Subcutaneous abdominal adipose tissue (tissue), 5 donors: ENCODE data around the gene SPEF2.
"Not testable (repeated sequence)": the region's sequence is repeated elsewhere in the genome, so short reads cannot be mapped to it uniquely, and the experiment has no call there.

Source experiments
- H3K27ac ChIP-seq: one replicate; pipeline ENCODE4 v1.7.0; 2013; ENCODE audit warnings: low read depth, mild to moderate bottlenecking, inconsistent platforms, low read length, moderate library complexity
- H3K27me3 ChIP-seq, 5 donors: one replicate each; pipeline ENCODE4 v1.7.0; 2013; ENCODE audit warnings: low read length in 5 of 5, inconsistent platforms in 1 of 5; ENCODE audit not compliant: control insufficient read depth in 5 of 5, insufficient read depth in 4 of 5
- H3K36me3 ChIP-seq, 5 donors: one replicate each; pipeline ENCODE4 v1.7.0; 2013; ENCODE audit warnings: low read length in 5 of 5; ENCODE audit not compliant: control insufficient read depth in 5 of 5, insufficient read depth in 5 of 5
- H3K4me1 ChIP-seq, 5 donors: one replicate each; pipeline ENCODE4 v1.7.0; 2013; ENCODE audit warnings: low read length in 5 of 5, mild to moderate bottlenecking in 3 of 5, moderate library complexity in 1 of 5; ENCODE audit not compliant: control insufficient read depth in 5 of 5, insufficient read depth in 5 of 5
- H3K4me3 ChIP-seq, 5 donors: one replicate each; pipeline ENCODE4 v1.7.0; 2013; ENCODE audit warnings: low read length in 5 of 5, low read depth in 1 of 5
- H3K9ac ChIP-seq, 5 donors: one replicate each; pipeline ENCODE4 v1.7.0; 2013; ENCODE audit warnings: low read length in 5 of 5, mild to moderate bottlenecking in 4 of 5, moderate library complexity in 3 of 5
- H3K9me3 ChIP-seq, 5 donors: one replicate each; pipeline ENCODE4 v1.7.0; 2013; ENCODE audit warnings: low read length in 5 of 5; ENCODE audit not compliant: control insufficient read depth in 5 of 5
- donor health status: healthy.
- donor health status: healthy.
- donor health status: healthy.
- donor health status: healthy.
- donor health status: healthy.

Gene SPEF2

GRCh38 chr5:35842856-35843255, 225.2 kb downstream of the SPEF2 start:
- Histone ChIP-seq H3K9ac (no peak overlapping the region), H3K4me3 (no peak overlapping the region), H3K4me1 (no peaks in the 10 kb centered on the region), H3K36me3 (no peaks in the 10 kb centered on the region), H3K27ac (no peak overlapping the region), H3K9me3 (peaks cover 0 to 13% (median 0%) of the 10 kb centered on the region in 5 donors), H3K27me3 (no peaks in the 10 kb centered on the region)

DNA sequence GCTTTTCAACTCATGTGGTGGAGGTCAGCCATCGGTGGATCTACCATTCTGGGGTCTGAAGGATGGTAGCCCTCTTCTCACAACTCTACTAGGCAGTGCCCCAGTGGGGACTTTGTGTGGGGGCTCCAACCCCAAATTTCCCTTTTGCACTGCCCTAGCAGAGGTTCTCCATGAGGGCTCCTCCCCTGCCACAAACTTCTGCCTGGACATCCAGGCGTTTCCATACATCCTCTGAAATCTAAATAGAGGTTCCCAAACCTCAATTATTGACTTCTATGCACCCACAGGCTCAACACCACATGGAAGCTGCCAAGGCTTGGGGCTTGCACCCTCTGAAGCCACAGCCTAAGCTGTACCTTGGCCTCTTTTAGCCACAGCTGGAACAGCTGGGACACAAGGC, 227.8 kb downstream of the SPEF2 start:
- H3K9ac ChIP-seq, H3K36me3 ChIP-seq, H3K4me1 ChIP-seq, H3K27ac ChIP-seq, H3K27me3 ChIP-seq, H3K4me3 ChIP-seq: not testable (repeated sequence)
- H3K9me3 ChIP-seq = peaks cover 0 to 13% (median 0%) of the 10 kb centered on the region in 5 donors

DNA sequence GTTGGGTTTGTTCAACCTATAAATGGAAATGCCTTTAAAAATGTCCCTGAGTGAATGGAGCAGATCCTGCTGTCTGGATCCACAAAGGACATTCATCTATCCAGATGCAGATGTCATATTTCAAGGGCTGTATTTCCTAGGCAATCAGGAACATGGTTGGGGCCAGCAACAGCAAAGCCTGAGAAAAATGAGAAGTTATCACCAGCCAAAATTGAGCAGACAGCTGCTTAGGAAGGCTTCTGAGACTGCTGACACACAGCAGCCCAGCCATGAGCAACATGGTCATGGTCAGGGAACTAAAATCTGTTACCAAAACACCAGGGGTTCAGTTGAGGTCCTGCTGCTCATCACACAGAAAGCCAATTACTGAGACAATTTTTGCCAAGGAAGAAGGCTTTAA, 229.8 kb downstream of the SPEF2 start:
- Histone ChIP-seq H3K36me3 (no peaks in the 10 kb centered on the region), H3K27me3 (no peaks in the 10 kb centered on the region), H3K9ac (no peak overlapping the region), H3K9me3 (peaks cover 0 to 13% (median 0%) of the 10 kb centered on the region in 5 donors), H3K4me3 (no peak overlapping the region), H3K27ac (no peak overlapping the region), H3K4me1 (peaks cover 0 to 16% (median 7%) of the 10 kb centered on the region in 5 donors)

- no peaks in the 10 kb centered on the region for H3K27me3 ChIP-seq
- H3K9ac ChIP-seq = no peak overlapping the region
- H3K9me3 ChIP-seq = peaks cover 0 to 13% (median 0%) of the 10 kb centered on the region in 5 donors
- H3K4me3 ChIP-seq = no peak overlapping the region
- peaks cover 0 to 16% (median 7%) of the 10 kb centered on the region in 5 donors for H3K4me1 ChIP-seq
- no peaks in the 10 kb centered on the region for H3K36me3 ChIP-seq
- H3K27ac ChIP-seq = no peak overlapping the region
These were observed 230.3 kb downstream of the SPEF2 start for GRCh38 chr5:35847961-35848360.

DNA sequence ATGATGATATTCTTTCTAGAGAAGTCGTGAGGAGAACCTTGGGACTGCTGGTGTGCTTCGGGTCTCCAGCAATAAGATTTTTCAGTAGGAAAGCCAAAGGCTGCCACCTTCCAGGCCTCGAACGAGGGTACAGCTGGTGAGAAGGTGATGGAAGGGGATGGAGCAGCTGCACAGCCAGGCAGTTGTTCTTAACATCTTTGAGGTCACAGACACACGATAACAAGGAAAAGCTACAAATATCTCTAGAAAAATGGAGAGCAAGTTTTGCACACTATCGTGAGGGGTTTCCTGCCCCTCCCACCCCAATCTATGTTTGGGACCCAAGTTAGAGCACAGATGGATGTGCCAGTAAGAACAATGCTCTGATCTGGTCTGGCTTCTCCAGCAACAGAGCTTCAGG, 232.2 kb downstream of the SPEF2 start:
- no peak overlapping the region for H3K27ac ChIP-seq
- no peaks in the 10 kb centered on the region for H3K27me3 ChIP-seq
- no peak overlapping the region for H3K4me3 ChIP-seq
- H3K4me1 ChIP-seq = peaks cover 0 to 20% (median 7%) of the 10 kb centered on the region in 5 donors
- no peaks in the 10 kb centered on the region for H3K36me3 ChIP-seq
- H3K9me3 ChIP-seq = peaks cover 0 to 10% (median 0%) of the 10 kb centered on the region in 5 donors
- H3K9ac ChIP-seq = no peak overlapping the region

GRCh38 chr5:35850967-35851680, 233.5 kb downstream of the SPEF2 start:
- no peaks in the 10 kb centered on the region for H3K27me3 ChIP-seq
- no peak overlapping the region for H3K27ac ChIP-seq
- no peaks in the 10 kb centered on the region for H3K36me3 ChIP-seq
- peak overlapping the region in 4 of 5 donors; percentile 43 to 57 (median 48) for H3K4me3 ChIP-seq
- H3K9me3 ChIP-seq = peaks cover 0 to 2% (median 0%) of the 10 kb centered on the region in 5 donors
- H3K9ac ChIP-seq = peak overlapping the region in 1 of 5 donors; percentile 25
- peaks cover 0 to 20% (median 7%) of the 10 kb centered on the region in 5 donors for H3K4me1 ChIP-seq

DNA sequence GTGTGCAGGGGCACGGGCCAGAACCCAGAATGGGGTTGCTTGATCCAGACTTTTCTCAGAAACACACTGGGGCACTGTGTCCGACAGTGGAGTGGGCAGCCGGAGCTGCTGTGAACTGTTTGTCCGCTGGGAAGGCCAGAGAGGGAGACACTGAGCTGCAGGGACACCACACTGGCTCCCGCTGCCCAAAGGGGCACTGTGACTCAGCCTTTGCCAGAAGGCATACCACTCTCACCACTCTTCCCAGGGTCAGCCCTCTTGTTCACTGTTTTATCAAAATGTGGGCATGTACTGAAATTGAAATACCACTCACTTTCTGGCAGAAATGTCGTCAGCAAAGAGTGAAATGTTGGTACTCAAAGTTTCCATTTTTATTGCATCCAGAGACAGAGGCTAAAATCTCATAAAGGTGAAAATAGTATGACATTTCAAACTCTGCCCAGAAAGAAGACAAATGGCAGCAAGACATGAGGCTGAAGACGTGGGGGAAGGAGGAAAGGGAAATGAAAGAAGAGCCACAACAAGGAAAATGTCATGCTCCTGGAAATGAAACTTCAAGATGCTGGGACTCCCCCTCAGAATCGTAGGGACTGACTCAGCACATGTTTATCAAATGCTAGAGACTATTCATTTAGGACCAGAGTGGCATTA, 234.5 kb downstream of the SPEF2 start:
- H3K4me3 ChIP-seq = no peak overlapping the region
- no peaks in the 10 kb centered on the region for H3K36me3 ChIP-seq
- no peaks in the 10 kb centered on the region for H3K27me3 ChIP-seq
- H3K9ac ChIP-seq = no peak overlapping the region
- H3K4me1 ChIP-seq = peaks cover 0 to 22% (median 7%) of the 10 kb centered on the region in 5 donors
- H3K27ac ChIP-seq = no peak overlapping the region
- H3K9me3 ChIP-seq = peaks cover 0 to 2% (median 0%) of the 10 kb centered on the region in 5 donors

DNA sequence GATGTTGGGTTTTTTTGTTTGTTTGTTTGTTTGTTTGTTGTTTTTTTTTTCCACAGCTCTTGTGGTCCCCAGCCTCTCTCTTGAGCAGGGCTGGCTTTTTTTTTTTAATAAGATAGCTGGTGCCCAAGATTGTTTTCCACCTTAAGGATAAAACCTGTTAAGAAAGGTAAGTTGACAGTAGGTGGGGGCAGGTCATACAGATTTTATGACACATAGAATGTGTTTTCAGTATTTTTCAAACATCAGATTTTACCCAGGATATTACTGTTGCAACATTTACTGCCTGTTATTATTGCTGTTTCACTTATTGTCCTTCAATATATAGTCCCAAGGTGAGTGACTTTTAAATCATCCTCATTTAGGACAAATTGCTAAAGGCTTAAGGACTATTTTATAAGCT, 235.1 kb downstream of the SPEF2 start:
- Histone ChIP-seq H3K27ac (no peak overlapping the region), H3K36me3 (no peaks in the 10 kb centered on the region), H3K4me1 (peaks cover 0 to 22% (median 7%) of the 10 kb centered on the region in 5 donors), H3K9me3 (no peaks in the 10 kb centered on the region), H3K27me3 (no peaks in the 10 kb centered on the region), H3K9ac (no peak overlapping the region), H3K4me3 (no peak overlapping the region)

GRCh38 chr5:35853631-35854030, 236.0 kb downstream of the SPEF2 start:
- Histone ChIP-seq H3K9me3 (no peaks in the 10 kb centered on the region), H3K27ac (no peak overlapping the region), H3K4me1 (peaks cover 0 to 22% (median 7%) of the 10 kb centered on the region in 5 donors), H3K9ac (no peak overlapping the region), H3K27me3 (no peaks in the 10 kb centered on the region), H3K36me3 (no peaks in the 10 kb centered on the region), H3K4me3 (no peak overlapping the region)

DNA sequence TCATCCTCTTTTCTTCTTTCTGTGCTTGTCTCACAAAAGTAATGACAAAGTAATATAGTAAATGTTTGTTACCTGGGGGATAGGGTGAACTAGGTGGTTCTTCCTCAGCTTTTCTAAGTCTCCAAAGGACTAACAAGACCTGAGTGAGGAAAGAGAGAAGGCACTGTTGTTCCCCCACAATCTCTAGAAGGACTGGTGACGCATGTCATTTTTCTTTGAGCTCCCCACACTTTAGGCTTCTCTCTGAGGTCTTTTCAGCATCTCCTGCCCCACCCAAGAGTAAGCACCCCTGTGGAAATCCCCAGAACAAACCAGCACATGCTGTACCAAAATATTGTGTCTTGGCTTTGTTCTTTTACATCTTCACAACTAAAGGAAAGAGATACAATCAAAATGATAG, 236.6 kb downstream of the SPEF2 start:
- Histone ChIP-seq H3K9me3 (no peaks in the 10 kb centered on the region), H3K9ac (no peak overlapping the region), H3K4me3 (no peak overlapping the region)

More for the DNA sequence above, 236.6 kb downstream of the SPEF2 start:
- no peaks in the 10 kb centered on the region for H3K36me3 ChIP-seq
- no peaks in the 10 kb centered on the region for H3K27me3 ChIP-seq
- H3K4me1 ChIP-seq = peaks cover 0 to 22% (median 7%) of the 10 kb centered on the region in 5 donors
- no peak overlapping the region for H3K27ac ChIP-seq
